ENCODE measurements around the gene PALM.

DNA sequence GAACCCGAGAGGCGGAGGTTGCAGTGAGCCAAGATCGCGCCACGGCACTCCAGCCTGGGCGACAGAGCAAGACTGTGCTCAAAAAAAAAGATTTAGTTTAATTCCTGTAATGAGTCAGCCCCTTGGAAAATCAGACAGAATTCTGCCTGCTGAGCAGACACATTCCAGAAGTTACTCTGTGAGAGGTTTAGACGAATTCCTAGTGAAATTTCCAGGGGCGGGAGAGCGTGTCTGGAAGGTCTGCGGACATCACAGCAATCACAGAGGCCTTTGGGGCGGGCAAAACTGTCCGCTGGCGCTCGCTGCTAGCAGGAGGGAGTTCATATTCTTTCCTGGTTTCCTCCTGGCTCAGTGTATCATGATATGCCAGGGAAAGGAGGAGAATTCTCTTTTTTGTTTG, 59.7 kb downstream of the PALM start:
- TF ChIP-seq POLR2A (IDR thresholded peaks at IDR 0.05; ENCODE audit: low read depth, low read length) (no peak), POLR2AphosphoS5 (IDR thresholded peaks at IDR 0.05; ENCODE audit: low read depth, low read length) (no peak)

Data from GM12892 (cell line).